GM18511 (cell line): ENCODE data around the gene ZNF580.

ENCODE experiments used
- ATAC-seq: cut with Tn5 transposase; IDR thresholded peaks from one replicate; pipeline ENCODE4 v1.9.1; 2021; ENCODE audit warnings: mild to moderate bottlenecking, moderate library complexity; ENCODE audit not compliant: unreplicated experiment

The ZNF580 gene

DNA sequence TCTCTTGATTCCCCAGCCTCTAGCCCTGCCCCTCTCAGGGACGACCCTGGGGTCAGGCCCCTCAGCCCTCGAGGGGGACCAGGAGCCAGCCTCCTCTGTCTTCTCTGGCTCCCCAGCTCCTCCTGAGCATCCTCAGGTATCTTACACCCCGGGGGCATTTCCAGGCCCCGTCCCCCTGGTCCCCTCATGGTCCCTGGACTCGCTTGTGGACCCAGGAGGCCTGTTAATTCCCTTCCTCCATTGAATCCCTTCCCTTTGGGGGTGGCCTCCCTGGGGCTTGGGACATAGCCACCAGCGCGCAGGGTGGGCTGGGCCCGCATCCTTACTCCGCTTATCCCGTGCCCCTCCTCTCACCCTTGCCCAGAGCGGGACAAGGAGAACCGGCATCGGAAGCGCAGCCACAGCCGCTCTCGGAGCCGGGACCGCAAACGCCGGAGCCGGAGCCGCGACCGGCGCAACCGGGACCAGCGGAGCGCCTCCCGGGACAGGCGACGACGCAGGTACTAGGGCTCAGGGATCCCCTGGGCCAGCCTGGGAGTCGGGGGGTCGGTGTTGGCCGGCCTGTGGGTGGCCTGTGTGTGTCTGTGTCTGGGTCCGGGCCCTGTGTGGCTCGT is 18.2 kb downstream of the ZNF580 start:
- no peak for ATAC-seq

DNA sequence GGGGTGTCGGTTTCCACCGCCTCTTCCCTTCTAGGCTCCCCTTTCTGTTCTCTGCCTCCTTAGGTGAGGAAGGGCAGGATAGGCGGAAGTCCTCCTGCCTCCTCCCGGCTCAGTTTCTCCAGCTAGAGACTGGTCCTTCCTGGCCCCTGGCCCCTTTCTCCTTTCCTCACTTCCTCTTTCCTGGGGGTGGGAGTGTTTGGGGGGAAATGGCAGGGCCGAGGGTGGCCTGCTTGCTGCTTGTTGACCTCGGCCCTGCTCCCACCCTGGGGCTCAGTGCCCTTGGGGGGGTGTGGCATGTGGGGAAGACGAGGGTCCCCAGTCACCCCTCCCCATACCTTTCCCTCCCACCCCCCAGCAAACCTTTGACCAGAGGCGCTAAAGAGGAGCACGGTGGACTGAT is 19.0 kb downstream of the ZNF580 start:
- ATAC-seq: no peak

DNA sequence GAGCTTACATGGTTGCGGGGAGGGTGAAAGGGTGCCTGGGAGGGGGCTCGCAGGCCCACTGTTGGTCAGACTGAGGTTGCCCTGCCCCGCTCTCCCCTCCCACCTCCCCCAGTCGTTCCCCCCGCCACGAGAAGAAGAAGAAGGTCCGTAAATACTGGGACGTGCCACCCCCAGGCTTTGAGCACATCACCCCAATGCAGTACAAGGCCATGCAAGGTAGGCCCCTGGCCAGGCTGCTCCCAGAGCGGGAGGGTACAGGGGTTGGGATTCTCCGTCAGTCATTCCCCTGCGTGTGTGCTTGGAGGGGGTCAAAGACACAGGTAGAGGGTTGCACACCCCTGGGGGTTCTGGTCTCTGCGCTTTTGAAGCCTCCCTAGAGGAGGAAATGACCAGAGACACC is 19.6 kb downstream of the ZNF580 start:
- no peak for ATAC-seq

DNA sequence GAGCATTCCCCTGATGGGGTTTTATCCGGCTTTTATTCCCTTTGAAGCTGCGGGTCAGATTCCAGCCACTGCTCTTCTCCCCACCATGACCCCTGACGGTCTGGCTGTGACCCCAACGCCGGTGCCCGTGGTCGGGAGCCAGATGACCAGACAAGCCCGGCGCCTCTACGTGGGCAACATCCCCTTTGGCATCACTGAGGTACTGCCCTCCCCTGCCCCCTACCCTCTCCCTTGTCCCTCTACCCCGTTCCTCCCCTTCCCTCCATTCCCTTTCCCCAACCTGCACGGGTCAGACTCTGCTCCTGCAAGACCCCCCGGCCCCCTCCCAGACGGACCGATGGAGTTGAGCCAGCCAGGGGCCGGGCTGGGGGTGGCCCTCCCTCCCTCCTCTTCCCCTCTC is 20.2 kb downstream of the ZNF580 start:
- ATAC-seq: no peak

DNA sequence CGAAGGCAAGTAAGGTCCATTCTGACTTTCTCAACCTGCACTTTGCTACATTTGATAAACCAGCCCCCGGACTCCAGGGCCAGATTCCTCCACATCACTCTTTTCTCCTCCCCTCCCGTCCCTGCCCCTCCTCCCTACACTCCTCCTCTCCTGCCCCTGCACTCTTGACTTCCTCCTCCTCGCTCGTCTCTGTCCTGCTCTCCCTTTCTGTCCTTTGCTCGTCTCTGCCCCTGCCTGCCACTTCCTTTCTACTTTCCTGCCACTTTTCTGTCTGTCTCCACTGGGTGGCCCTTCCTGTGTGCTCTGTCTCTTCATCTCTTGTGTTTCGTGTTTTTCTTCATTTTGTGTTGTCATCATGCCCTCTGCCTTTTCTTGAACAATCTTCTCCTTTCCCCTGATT is 21.0 kb downstream of the ZNF580 start:
- no peak for ATAC-seq

DNA sequence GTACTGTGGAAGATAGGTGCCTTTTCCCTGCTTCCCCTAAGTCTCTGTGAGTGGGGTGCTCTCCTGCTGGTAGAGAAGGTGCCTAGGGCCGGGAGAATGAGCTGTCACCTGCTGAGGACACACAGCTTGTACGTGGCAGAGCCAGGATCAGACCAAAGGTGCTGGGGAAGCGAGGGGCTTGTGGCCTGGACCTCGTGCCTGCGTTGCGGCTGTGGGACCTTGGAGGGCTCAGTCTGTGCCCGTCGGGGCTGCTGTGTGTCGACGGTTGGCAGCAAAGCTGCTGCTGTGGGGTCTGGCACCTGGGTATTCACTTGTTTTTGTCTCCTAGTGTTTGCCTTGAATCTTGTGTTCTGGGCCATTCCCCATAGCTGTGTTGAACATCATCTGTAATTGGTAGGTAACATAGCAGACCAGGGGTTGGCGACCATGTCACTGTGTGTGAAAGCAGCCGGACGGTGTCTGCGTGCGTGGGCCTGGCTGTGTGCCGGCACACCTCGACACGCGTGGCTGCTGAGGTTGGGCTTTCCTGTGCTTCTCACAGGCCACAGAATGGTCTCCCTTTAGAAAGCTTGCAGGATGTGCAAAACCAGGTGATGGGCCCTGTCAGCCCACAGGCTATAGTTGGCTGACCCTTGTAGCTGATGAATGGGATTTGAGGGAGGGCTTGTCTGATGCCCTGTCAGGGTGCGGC is 23.2 kb downstream of the ZNF580 start:
- no peak for ATAC-seq

DNA sequence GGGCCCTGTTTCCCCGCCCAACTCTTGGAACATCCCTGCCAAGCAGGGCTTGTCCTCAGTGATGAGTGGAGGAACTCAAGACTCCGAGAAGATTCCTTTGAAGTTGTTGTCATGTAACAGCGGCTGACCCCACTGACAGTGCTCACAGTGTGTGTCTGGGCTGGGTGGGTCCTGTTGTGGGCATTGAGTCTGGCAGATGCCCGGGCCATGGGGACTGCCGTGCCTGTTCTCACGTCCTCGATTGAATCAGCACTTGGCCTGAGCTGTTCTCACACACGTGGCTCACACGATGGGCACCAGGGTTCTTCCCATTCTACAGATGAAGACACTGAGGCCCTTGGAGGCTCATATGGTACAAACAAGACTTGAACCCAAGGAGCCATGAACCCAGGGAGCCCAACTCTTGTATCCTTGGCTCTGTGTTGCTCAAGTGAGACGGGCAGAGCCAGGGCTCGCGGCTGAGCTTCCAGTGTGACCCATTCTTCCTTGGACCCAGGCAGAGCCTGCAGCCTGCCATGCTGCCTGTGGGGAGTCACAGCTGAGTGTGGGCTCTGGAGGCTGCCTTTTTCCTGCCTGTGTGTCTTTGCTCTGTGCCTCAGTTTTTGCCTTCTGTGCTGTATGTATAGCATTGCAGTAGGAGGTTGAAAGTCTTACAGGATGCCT is 25.7 kb downstream of the ZNF580 start:
- ATAC-seq: no peak

DNA sequence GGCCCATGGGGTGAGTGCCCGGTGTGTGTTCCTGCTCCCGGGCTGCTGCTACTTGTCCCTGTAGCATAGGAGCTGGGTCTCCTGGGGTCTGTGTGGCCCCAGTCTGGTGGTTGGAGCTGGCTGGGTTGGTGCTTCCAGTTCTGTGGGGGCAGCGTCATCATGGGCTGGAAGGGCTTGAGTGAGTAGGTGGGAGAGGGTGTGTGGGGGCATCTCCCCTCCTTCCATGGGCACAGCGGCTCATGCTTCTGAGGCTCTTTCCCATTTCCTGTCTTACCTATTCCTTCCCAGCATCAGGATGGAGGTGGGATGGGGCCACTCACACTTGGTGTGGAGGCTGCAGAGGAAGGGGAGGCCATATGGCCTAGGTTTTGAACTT is 26.2 kb downstream of the ZNF580 start:
- ATAC-seq: no peak

DNA sequence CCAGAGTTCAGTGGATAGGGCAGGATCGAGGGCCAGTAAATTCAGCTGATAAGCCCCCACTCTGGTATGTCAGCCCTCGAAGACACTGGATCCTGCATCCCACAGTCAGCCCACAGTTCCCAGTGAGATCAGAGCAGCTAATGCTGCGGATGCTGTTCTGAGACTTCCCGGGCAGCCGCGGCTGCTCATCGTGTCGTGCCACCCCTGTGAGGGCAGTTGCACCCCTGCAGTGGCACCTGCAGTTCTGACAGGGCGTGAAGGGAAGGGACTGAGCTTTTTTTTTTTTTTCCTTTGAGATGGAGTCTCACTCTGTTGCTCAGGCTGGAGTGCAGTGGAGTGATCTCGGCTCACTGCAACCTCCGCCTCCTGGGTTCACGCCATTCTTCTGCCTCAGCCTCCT is 26.7 kb downstream of the ZNF580 start:
- ATAC-seq: no peak

DNA sequence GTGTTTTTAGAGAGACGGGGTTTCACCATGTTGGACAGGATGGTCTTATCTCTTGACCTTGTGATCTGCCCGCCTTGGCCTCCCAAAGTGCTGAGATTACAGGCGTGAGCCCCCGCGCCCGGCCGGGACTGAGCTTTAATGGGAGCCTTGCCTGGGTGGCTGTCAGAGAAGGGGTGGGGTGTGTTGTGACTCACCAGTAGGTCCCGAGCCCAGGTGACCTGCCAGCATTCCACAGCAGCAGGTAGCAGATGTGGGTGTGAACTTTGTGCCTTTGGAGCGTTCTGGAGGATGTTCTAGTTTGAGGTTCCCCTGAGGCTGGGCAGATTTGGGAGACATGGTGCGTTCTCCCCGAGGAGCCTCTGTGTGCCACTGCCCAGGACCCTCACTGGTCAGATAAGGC is 27.2 kb downstream of the ZNF580 start:
- ATAC-seq: no peak

DNA sequence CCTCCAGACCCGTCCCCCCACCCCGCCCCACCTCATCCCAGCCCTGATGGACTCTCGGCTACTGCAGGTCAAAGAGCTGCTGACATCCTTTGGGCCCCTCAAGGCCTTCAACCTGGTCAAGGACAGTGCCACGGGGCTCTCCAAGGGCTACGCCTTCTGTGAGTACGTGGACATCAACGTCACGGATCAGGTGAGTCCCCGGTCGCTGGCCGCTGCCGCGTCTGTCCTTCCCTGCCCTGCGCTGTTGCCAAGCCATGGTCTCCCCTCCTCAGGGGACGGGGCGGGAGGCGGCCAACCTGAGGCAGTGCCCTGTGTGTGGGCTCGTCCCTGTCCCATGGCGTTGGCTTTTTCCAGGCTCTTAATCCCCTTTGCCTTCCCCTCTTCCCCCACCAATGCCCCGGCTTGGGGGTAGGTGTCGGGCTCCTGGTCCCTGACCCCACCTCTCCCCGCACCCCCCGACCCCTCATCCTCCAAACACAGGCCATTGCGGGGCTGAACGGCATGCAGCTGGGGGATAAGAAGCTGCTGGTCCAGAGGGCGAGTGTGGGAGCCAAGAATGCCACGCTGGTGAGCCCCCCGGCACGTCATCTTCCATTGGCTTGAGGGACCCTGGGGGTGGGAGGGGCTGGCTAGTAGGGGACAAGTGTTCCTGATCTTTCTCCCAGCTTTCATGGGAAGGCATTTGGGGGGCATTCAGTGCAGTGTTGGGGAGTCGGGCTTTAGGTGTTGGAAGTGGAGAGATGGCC is 28.0 kb downstream of the ZNF580 start:
- ATAC-seq: no peak

DNA sequence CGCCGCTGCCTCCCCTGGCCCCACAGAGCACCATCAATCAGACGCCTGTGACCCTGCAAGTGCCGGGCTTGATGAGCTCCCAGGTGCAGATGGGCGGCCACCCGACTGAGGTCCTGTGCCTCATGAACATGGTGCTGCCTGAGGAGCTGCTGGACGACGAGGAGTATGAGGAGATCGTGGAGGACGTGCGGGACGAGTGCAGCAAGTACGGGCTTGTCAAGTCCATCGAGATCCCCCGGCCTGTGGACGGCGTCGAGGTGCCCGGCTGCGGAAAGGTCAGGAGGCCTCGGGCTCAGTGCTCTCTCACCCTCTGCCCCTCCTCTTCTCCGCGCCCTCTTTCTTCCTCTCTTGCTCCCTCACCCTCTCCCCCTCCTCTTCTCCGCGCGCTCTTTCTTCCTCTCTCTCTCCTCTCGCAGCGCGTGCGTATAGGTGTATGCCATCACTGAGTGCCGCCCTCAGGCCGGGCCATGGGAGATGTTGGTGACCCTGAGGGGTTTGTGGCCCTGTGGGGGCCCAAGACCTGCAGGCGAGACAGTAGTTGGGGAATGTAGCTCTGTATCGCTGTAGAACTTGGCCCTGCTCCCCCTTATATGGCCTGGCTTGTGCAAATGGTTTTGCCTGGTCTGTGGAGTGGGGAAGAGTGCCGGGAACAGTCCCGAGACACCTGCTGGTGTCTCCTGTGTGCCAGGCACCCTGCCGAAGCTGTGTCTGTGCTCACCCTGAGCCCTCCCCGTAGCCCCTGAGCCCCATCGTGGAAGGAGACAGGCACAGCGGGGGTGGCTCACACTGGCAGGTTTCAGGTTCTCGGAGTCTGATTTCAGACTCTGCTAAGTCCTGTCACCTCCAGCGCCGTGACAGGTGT is 28.8 kb downstream of the ZNF580 start:
- no peak for ATAC-seq

DNA sequence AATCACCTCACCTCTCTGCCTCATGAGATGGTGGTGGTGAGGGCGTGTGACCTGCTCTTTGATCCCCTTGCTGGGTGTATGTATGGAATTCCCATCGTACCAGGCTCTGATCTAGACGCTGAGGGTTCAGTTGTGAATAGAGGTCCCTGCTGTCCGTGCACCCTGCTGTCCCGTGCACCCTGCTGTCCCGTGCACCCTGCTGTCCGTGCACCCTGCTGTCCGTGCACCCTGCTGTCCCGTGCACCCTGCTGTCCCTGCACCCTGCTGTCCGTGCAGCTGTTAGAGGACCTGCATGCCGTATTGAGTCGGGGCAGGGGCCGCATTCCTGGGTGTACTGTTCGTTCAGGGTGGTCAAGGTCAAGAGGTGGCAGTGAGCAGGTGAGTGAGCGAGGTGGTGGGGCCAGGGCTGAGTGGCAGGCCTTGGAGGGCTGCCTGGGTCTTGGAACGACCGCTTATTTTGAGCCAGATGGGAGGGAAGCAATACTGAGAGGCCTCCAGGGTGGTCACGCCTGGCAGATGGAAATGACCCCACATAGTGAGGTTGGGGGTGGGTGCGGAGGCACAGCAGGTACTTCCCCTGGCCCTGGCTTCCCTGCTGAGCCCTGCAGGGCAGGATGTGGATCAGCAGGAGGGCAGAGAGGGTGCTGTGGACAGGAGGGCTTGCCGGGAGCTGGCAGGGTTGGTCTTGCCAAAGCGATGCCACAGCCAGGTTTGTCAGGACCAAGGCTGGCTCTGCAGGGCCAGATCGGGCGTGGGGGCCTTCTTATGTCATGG is 29.7 kb downstream of the ZNF580 start:
- ATAC-seq: no peak

DNA sequence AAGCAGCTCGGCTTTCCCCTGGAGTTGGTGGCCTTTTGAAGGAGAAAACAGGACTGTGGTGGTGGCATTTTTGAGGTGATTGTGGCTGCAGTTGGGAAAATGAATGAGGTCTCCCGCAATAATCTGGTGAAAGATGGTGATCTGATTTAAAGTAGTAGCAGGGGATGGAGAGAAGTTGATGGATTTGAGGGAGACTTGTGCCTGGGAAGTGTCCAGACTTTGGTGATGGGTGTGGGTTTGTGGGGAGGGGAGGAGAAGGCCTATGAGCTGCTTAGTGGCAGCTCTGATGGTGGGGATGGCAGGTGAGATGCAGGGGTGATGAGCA is 30.2 kb downstream of the ZNF580 start:
- no peak for ATAC-seq

DNA sequence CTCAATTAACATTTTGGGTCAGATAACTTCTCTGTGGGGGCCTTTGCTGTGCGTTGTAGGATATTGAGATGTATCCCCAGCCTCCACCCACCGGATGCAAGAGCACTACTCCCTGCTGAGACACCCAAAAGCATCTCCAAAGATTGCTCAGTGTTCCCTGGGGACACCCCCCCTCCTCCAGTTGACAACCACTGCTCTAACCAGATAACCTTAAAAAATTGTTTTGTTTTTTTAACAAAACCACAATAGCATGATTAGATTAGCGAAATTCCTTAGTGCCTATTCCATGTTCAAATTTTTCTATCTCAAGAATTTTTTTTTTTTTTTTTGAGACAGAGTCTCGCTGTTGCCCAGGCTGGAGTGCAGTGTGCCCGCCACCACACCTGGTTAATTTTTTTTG is 31.6 kb downstream of the ZNF580 start:
- ATAC-seq: no peak

DNA sequence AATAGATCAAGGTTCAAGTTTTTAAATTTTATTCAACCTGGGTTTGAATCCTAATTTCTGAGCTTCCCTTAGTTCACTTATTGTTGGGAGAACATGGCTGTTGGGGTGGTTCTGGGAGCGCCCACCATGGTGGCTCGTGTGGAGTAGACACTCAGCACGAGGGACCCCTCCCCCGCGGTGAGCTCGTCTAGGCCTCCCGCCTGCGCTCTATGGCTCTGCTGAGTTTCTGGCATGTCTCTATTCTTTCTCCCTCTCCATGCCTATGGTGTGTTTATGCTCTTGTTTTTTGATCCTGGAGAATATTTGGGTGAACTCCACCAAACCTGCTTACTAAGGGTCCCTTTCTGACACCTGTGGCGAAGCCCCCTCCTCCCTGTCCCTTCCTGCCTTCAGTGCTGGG is 32.7 kb downstream of the ZNF580 start:
- ATAC-seq: no peak

DNA sequence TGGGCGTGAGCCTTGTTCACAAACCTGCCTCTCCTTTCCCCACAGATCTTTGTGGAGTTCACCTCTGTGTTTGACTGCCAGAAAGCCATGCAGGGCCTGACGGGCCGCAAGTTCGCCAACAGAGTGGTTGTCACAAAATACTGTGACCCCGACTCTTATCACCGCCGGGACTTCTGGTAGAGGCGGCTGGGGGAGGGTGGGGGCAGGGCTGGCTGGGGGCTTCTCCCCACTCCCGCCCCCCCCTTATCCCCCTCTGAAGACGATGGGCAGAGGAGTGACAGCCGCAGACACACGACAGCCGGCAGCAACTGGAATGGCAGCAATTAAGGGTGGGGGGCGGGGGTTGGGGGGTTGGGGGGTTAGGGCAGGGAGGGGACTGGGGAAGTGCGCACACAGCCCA is 33.1 kb downstream of the ZNF580 start:
- no peak for ATAC-seq

DNA sequence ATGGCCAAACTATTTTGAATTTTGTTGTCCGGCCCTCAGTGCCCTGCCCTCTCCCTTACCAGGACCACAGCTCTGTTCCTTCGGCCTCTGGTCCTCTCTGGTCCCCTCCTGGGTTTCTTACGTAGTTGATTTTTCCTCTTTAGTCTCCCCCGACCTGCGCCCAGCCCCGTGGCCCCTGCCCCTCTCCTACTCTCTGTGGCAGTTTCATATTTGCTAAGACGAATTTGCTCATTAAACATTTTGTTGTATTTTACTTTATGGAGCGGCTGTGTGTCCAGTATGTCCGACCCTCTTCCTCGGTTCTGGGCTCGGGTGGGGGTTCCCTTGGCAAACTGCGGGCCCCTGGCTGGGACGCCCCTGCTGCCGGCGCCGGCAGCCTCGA is 33.6 kb downstream of the ZNF580 start:
- no peak for ATAC-seq

DNA sequence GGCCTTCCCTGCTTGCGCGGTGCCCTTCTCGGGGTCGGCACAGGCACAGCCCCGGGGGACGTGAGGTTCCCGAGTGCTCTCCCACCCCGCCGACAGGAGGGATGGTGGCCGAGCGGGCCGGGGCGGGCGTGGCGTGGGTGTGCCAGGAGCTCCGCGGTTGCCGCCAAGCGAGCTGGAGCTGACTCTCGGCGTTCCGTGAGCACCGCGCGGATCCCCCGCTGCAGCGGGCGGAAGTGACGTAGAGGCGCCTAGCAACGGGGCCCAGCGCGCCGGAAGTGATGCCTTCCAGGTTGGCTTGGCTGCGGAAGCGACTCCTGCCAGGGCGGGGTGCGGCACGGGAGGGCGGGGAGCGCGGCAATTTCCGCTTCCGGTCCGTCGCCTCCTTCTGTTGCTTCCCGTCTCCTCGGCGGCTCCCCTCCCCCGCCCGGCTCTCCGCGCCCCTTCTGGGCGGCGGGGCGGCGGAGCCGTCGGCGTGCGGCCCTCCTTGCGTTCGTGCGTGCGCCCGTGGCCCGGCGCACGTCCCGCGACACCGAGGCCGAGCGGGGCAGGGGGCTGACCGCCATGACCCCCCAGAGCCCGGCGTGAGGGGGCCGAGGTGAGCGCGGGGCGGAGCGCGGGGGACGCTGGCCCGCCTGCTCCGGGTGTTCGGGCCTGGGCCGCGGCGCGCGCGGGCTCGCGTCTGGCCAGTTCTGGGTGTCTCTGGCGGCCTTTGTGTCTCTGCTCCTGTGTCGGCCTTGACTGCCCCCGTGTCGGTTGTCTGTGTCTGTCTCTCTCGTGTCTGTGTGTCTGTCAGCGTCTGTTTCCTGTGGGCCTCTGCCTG is 34.2 kb downstream of the ZNF580 start, which contains the start of gene EPN1:
EPN1 (plus strand) TSS at position 386 of the 820 bp plus-strand sequence. CDS start 3,402 bp downstream, outside the sequence.
- ATAC-seq: peak; percentile 64
